Suprapubic skin (tissue), 4 donors: ENCODE measurements around the gene SLC2A13.

Source experiments
- CTCF ChIP-seq, 2 donors: fragments of 200-600 bp in 1 of 2; fragments of 450-650 bp in 1 of 2; sonication (generic) in 1 of 2; IDR thresholded peaks; one replicate each; pipeline ENCODE4 v1.5.1; 2016 to 2019; ENCODE audit warnings: antibody characterized with exemption in 2 of 2, mild to moderate bottlenecking in 1 of 2, moderate library complexity in 1 of 2
- POLR2A ChIP-seq, 2 donors: fragments of 450-650 bp; IDR thresholded peaks; one replicate each; pipeline ENCODE4 v1.6.1; 2017; ENCODE audit warnings: antibody characterized with exemption in 2 of 2, mild to moderate bottlenecking in 2 of 2, moderate library complexity in 2 of 2
- POLR2AphosphoS5 ChIP-seq, 3 donors: sonication (generic); formaldehyde crosslinking; IDR thresholded peaks; one replicate each; pipeline ENCODE4 v1.6.1; 2017; ENCODE audit warnings: antibody characterized with exemption in 3 of 3

DNA sequence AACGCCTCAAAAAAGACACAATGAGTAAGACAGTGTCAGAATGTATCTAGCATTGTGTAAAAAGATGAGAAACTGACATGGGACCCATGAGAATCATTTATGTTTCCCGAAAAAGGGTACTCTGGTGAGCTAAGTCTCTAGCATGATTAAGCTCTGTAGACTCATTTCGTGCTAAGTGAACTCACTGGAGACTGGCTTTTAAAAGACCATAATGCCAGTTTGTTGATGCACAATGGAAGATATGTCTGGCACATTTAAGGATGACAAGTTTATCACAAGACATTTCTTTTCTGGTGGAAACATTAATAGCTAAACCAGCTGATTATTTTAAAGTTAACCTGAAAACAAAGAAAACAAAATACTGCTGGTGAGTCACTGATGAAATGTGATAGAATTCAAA, 233.5 kb downstream of the SLC2A13 start:
- no peak for TF ChIP-seq CTCF (IDR thresholded peaks at IDR 0.05)
- TF ChIP-seq POLR2AphosphoS5 (IDR thresholded peaks at IDR 0.05): no peak
- TF ChIP-seq POLR2A (IDR thresholded peaks at IDR 0.05): no peak
